WTC11 (cell line): ENCODE measurements around the gene BMP8B. TPM values are rescaled to one million over a fixed set of nuclear protein-coding genes. Genes with fewer than 3 reads are reported as not detected.

ENCODE experiments used
- ATAC-seq: fragments of 200-7000 bp; cut with Tn5 transposase; 2 replicates; pipeline ENCODE4 v1.10.0; 2021; ENCODE audit warnings: mild to moderate bottlenecking, moderate library complexity
- CTCF ChIA-PET: fragments of 300-600 bp; sonication (Branson Sonifier 250); formaldehyde crosslinking; loops from one replicate; lab custom pipeline; 2021; ENCODE audit warnings: antibody characterized with exemption; lab: Charles Lee
- POLR2A ChIA-PET: fragments of 350-600 bp; sonication (Branson Sonifier 250); formaldehyde crosslinking; loops from one replicate; lab custom pipeline; 2021; ENCODE audit warnings: antibody characterized with exemption; lab: Charles Lee
- DNase-seq: peaks from one replicate; pipeline ENCODE4 v3.0.0; 2021; ENCODE audit warnings: low spot score
- H3K27ac Mint-ChIP-seq: 2 replicates; pipeline ENCODE4 v1.8.0; 2021; ENCODE audit warnings: mixed read lengths
- H3K27me3 Mint-ChIP-seq: 2 replicates; pipeline ENCODE4 v1.8.0; 2021; ENCODE audit warnings: low read depth, mild to moderate bottlenecking, moderate library complexity, mixed read lengths
- H3K36me3 Mint-ChIP-seq: 2 replicates; pipeline ENCODE4 v1.8.0; 2021; ENCODE audit warnings: mixed read lengths
- H3K4me1 Mint-ChIP-seq: 2 replicates; pipeline ENCODE4 v1.8.0; 2022; ENCODE audit warnings: mixed read lengths
- H3K4me3 Mint-ChIP-seq: 2 replicates; pipeline ENCODE4 v1.8.0; 2021; ENCODE audit warnings: mild to moderate bottlenecking, moderate library complexity, mixed read lengths
- H3K9me3 Mint-ChIP-seq: 2 replicates; pipeline ENCODE4 v1.8.0; 2021; ENCODE audit warnings: mixed read lengths
- ATF1 ChIP-seq: sonication (generic); formaldehyde crosslinking; IDR thresholded peaks from 2 replicates; pipeline ENCODE4 v1.8.1; 2023; ENCODE audit warnings: mild to moderate bottlenecking, moderate library complexity, missing genetic modification reagents
- ERG ChIP-seq: fragments of 250-450 bp; sonication (Bioruptor Pico); IDR thresholded peaks from 2 replicates; pipeline ENCODE4 v1.8.0; 2021; ENCODE audit warnings: mild to moderate bottlenecking
- FOXK1 ChIP-seq: sonication (generic); formaldehyde crosslinking; IDR thresholded peaks from 2 replicates; pipeline ENCODE4 v1.8.0; 2022; ENCODE audit warnings: mild to moderate bottlenecking, moderate library complexity, missing genetic modification reagents
- FOXP1 ChIP-seq: sonication (generic); formaldehyde crosslinking; IDR thresholded peaks from 2 replicates; pipeline ENCODE4 v1.8.0; 2022; ENCODE audit warnings: missing genetic modification reagents, mild to moderate bottlenecking, moderate library complexity, borderline replicate concordance
- MXD4 ChIP-seq: fragments of 250-450 bp; sonication (Bioruptor Pico); IDR thresholded peaks from 2 replicates; pipeline ENCODE4 v1.8.0; 2021; ENCODE audit warnings: mild to moderate bottlenecking, moderate library complexity, borderline replicate concordance
- MYBL2 ChIP-seq: sonication (generic); formaldehyde crosslinking; IDR thresholded peaks from 2 replicates; pipeline ENCODE4 v1.8.1; 2023; ENCODE audit warnings: mild to moderate bottlenecking, moderate library complexity, missing genetic modification reagents
- NFE2L1 ChIP-seq: sonication (generic); formaldehyde crosslinking; IDR thresholded peaks from 2 replicates; pipeline ENCODE4 v1.8.1; 2023; ENCODE audit warnings: missing genetic modification reagents
- NFYB ChIP-seq: sonication (generic); formaldehyde crosslinking; conservative IDR thresholded peaks from 2 replicates; pipeline ENCODE4 v1.8.0; 2022; ENCODE audit warnings: low read depth, missing genetic modification reagents
- NR2C2 ChIP-seq: sonication (generic); formaldehyde crosslinking; IDR thresholded peaks from 2 replicates; pipeline ENCODE4 v1.8.0; 2022; ENCODE audit warnings: mild to moderate bottlenecking, missing genetic modification reagents
- RELA ChIP-seq: sonication (generic); formaldehyde crosslinking; IDR thresholded peaks from 2 replicates; pipeline ENCODE4 v1.8.1; 2022; ENCODE audit warnings: missing genetic modification reagents, mild to moderate bottlenecking, borderline replicate concordance
- SMAD3 ChIP-seq: sonication (generic); formaldehyde crosslinking; IDR thresholded peaks from 2 replicates; pipeline ENCODE4 v1.8.0; 2022; ENCODE audit warnings: missing genetic modification reagents, mild to moderate bottlenecking, borderline replicate concordance
- SP1 ChIP-seq: sonication (generic); formaldehyde crosslinking; conservative IDR thresholded peaks from 2 replicates; pipeline ENCODE4 v1.8.1; 2022; ENCODE audit warnings: missing genetic modification reagents
- TEAD1 ChIP-seq: sonication (generic); formaldehyde crosslinking; IDR thresholded peaks from 2 replicates; pipeline ENCODE4 v1.8.0; 2022; ENCODE audit warnings: mild to moderate bottlenecking, missing genetic modification reagents
- ZBTB21 ChIP-seq: sonication (generic); formaldehyde crosslinking; IDR thresholded peaks from 2 replicates; pipeline ENCODE4 v1.8.1; 2023; ENCODE audit warnings: mild to moderate bottlenecking, missing genetic modification reagents, borderline replicate concordance
- ZNF138 ChIP-seq: sonication (generic); formaldehyde crosslinking; conservative IDR thresholded peaks from 2 replicates; pipeline ENCODE4 v1.8.1; 2022; ENCODE audit warnings: mild to moderate bottlenecking, moderate library complexity, missing genetic modification reagents
- ZNF263 ChIP-seq: sonication (generic); formaldehyde crosslinking; IDR thresholded peaks from 2 replicates; pipeline ENCODE4 v1.8.1; 2022; ENCODE audit warnings: low read depth, mild to moderate bottlenecking, moderate library complexity, missing genetic modification reagents
- ZNF671 ChIP-seq: fragments of 250-450 bp; sonication (Bioruptor Pico); IDR thresholded peaks from 2 replicates; pipeline ENCODE4 v1.8.0; 2021; ENCODE audit warnings: mild to moderate bottlenecking
- total RNA-seq: library from RNA; stranded (reverse); gene quantifications from 3 replicates; pipeline ENCODE4 v1.2.3, GENCODE V29; 2021
- TF ChIP-seq, protein P1 (sequence below): sonication (generic); formaldehyde crosslinking; IDR thresholded peaks from 2 replicates; pipeline ENCODE4 v1.8.1; 2023; ENCODE audit warnings: mild to moderate bottlenecking, missing genetic modification reagents
- TF ChIP-seq, protein P2 (sequence below): sonication (generic); formaldehyde crosslinking; IDR thresholded peaks from 2 replicates; pipeline ENCODE4 v1.8.1; 2022; ENCODE audit warnings: missing genetic modification reagents, borderline replicate concordance
- TF ChIP-seq, protein P3 (sequence below): sonication (generic); formaldehyde crosslinking; IDR thresholded peaks from 2 replicates; pipeline ENCODE4 v1.8.1; 2022; ENCODE audit warnings: mild to moderate bottlenecking, missing genetic modification reagents, moderate library complexity, borderline replicate concordance
- TF ChIP-seq, protein P4 (sequence below): sonication (generic); formaldehyde crosslinking; IDR thresholded peaks from 2 replicates; pipeline ENCODE4 v1.8.1; 2022; ENCODE audit warnings: low read depth, mild to moderate bottlenecking, moderate library complexity, missing genetic modification reagents, borderline replicate concordance

Gene BMP8B
- total RNA-seq, 1 experiment from 2014 or later = 0.74 TPM

DNA sequence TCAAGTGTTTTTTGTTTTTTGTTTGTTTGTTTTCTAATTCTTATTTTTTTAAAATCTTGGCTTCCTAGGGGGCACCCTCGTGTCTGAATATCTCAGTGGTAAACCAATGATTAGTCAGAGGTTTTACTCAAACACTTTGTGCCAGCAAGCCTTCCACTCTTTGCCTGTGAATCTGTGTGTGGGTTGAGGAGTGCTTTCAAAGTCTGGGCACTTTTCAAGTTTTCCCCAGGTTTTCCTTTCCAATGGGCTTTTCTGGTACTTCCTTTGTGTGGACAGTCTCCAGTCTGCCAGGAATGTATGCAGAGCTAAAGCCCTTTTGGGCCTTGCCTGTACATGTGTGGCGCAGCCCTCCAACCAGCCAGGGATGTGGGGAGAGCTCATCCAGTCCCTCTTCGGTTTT lies 59.6 kb downstream of the BMP8B start:
- ATAC-seq (no peak), DNase-seq (no peak)
- peaks cover 99% of the 10 kb centered on the region for H3K27me3 Mint-ChIP-seq
- H3K4me1 Mint-ChIP-seq = no peaks in the 10 kb centered on the region
- CTCF ChIA-PET = interaction anchor here (0.6 to 1.2 kb wide), 4 partner anchors 9 to 74 kb away, joined by 3 to 4 read pairs (median 3); partner anchors contain the start of gene PPIE
- H3K4me3 Mint-ChIP-seq = no peak overlapping the region
- no peaks in the 10 kb centered on the region for H3K9me3 Mint-ChIP-seq
- no peak overlapping the region for H3K27ac Mint-ChIP-seq
- no peaks in the 10 kb centered on the region for H3K36me3 Mint-ChIP-seq
- POLR2A ChIA-PET = no interaction called here
- TF ChIP-seq RELA = no peak
- no peak for TF ChIP-seq MYBL2 (CRISPR knock-in tag)
- no peak for TF ChIP-seq ATF1 (CRISPR knock-in tag)
- TF ChIP-seq NR2C2 (CRISPR knock-in tag) = no peak
- no peak for TF ChIP-seq ERG (CRISPR knock-in tag)
- TF ChIP-seq, protein P1, sequence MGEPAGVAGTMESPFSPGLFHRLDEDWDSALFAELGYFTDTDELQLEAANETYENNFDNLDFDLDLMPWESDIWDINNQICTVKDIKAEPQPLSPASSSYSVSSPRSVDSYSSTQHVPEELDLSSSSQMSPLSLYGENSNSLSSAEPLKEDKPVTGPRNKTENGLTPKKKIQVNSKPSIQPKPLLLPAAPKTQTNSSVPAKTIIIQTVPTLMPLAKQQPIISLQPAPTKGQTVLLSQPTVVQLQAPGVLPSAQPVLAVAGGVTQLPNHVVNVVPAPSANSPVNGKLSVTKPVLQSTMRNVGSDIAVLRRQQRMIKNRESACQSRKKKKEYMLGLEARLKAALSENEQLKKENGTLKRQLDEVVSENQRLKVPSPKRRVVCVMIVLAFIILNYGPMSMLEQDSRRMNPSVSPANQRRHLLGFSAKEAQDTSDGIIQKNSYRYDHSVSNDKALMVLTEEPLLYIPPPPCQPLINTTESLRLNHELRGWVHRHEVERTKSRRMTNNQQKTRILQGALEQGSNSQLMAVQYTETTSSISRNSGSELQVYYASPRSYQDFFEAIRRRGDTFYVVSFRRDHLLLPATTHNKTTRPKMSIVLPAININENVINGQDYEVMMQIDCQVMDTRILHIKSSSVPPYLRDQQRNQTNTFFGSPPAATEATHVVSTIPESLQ = no peak
- TF ChIP-seq ZNF263 = no peak
- no peak for TF ChIP-seq NFYB
- TF ChIP-seq, protein P2, sequence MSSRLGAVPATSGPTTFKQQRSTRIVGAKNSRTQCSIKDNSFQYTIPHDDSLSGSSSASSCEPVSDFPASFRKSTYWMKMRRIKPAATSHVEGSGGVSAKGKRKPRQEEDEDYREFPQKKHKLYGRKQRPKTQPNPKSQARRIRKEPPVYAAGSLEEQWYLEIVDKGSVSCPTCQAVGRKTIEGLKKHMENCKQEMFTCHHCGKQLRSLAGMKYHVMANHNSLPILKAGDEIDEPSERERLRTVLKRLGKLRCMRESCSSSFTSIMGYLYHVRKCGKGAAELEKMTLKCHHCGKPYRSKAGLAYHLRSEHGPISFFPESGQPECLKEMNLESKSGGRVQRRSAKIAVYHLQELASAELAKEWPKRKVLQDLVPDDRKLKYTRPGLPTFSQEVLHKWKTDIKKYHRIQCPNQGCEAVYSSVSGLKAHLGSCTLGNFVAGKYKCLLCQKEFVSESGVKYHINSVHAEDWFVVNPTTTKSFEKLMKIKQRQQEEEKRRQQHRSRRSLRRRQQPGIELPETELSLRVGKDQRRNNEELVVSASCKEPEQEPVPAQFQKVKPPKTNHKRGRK = no peak
- no peak for TF ChIP-seq FOXK1 (CRISPR knock-in tag)
- TF ChIP-seq, protein P3, sequence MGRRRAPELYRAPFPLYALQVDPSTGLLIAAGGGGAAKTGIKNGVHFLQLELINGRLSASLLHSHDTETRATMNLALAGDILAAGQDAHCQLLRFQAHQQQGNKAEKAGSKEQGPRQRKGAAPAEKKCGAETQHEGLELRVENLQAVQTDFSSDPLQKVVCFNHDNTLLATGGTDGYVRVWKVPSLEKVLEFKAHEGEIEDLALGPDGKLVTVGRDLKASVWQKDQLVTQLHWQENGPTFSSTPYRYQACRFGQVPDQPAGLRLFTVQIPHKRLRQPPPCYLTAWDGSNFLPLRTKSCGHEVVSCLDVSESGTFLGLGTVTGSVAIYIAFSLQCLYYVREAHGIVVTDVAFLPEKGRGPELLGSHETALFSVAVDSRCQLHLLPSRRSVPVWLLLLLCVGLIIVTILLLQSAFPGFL (CRISPR knock-in tag) = no peak

GRCh38 chr1:39727932-39728317 lies 60.7 kb downstream of the BMP8B start:
- no peaks in the 10 kb centered on the region for H3K9me3 Mint-ChIP-seq
- ATAC-seq (no peak), DNase-seq (no peak)
- ChIA-PET POLR2A (no interaction called here), CTCF (no interaction called here)
- H3K36me3 Mint-ChIP-seq = no peaks in the 10 kb centered on the region
- peaks cover 96% of the 10 kb centered on the region for H3K27me3 Mint-ChIP-seq
- no peak overlapping the region for H3K27ac Mint-ChIP-seq
- no peak for TF ChIP-seq NFE2L1 (CRISPR knock-in tag)
- TF ChIP-seq SP1 (CRISPR knock-in tag) = no peak
- no peak for TF ChIP-seq SMAD3 (CRISPR knock-in tag)
- TF ChIP-seq MXD4 (CRISPR knock-in tag) = no peak
- no peak for TF ChIP-seq ZNF671 (CRISPR knock-in tag)
- TF ChIP-seq ZBTB21 = no peak
- TF ChIP-seq, protein P4, sequence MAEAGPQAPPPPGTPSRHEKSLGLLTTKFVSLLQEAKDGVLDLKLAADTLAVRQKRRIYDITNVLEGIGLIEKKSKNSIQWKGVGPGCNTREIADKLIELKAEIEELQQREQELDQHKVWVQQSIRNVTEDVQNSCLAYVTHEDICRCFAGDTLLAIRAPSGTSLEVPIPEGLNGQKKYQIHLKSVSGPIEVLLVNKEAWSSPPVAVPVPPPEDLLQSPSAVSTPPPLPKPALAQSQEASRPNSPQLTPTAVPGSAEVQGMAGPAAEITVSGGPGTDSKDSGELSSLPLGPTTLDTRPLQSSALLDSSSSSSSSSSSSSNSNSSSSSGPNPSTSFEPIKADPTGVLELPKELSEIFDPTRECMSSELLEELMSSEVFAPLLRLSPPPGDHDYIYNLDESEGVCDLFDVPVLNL (CRISPR knock-in tag) = no peak
- no peak for TF ChIP-seq FOXP1
- no peak for TF ChIP-seq TEAD1 (CRISPR knock-in tag)
- no peak for TF ChIP-seq ATF1 (CRISPR knock-in tag)
- no peak for TF ChIP-seq ZNF138 (CRISPR knock-in tag)
- TF ChIP-seq ZNF263 = no peak
- H3K4me3 Mint-ChIP-seq = no peak overlapping the region
- H3K4me1 Mint-ChIP-seq = no peaks in the 10 kb centered on the region
